ENCODE results near the gene CIB1. TPM values are rescaled to one million over a fixed set of nuclear protein-coding genes. Genes with fewer than 3 reads are reported as not detected.
"Not testable (repeated sequence)": the region's sequence is repeated elsewhere in the genome, so short reads cannot be mapped to it uniquely, and the experiment has no call there.

CIB1 gene
- total RNA-seq (2014; rRNA removed; shearing (Covaris generic)) = 51.0 and 54.1 TPM in 2 replicates
- 25.2 and 34.6 TPM in 2 replicates for polyA plus RNA-seq (2014; cell fraction: nucleus; rRNA removed)

DNA sequence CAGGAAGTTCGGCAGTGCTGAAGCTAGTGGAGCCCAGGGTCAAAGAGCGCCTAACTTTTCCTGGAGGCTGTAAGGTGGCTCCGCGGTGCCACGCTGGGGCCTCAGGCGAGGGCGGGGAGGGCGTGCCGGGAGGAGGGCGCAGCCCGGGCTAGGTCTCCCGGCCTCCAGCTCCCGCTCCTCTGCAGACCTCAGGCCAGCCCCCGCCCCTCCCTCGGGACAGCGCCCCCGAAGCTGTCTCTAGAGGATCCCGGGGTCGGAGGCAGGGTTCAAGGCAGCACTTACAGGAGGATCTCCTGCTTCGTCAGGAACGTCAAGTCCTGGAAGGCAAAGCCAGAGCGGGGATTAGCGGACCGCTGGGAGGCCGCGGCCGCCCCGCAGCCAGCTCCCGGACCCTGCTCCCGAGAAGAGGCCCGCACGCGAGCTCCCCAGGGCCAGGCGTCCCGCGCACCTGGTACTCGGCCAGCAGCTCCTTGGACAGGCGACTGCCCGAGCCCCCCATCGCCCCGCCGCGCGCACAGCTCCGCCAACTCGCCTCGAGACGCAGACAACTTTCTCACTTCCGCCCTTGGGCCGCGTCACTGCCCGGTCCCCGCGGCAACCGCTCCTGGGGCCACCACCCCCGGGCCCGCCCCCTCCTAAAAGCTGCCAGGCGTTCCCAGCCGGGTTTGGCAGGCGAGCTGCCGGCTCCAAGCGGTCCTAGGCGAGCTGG lies at the start of gene CIB1:
Gene CIB1, minus strand, starts transcription at position 555 of the 709 bp plus-strand sequence. Its CDS starts 56 bp downstream, at position 499.
- DNase-seq (ENCODE audit: extremely low read depth, low read depth) = peak; percentile 96

DNA sequence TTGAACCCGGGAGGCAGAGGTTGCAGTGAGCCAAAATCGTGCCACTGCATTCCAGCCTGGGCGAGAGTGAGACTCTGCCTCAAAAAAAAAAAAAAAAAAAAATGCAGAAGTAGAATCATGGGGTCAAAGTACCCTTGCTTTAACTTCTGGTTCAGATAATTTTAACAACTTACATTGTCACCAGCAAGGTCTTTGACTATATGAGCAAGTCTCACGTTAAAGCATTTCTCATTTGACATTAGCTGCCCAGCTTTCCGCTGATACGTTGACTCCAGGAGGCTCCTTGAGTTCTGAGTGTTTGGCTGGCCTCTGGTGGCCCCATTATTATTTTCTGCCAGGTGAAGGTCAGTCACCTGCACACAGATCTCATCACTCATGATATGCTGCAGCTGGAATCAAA lies 47.9 kb upstream of the CIB1 start:
- DNase-seq (ENCODE audit: extremely low read depth, low read depth) = not testable (repeated sequence)

DNA sequence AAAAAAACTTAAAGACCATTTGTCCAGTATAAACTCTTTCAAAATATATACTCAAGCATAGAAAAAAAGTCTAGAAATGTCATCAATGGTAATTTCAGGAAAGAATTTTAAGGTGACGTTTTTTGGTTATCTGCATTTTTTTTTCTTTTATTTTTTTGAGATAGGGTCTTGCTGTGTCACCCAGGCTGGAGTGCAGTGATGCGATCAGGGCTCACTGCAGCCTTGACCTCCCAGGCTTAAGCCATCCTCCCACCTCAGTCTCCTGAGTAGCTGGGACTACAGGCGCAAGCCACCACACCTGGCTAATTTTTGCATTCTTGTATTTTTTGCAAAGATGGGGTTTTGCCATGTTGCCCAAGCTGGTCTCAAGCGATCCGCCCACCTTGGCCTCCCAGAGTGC lies 47.0 kb upstream of the CIB1 start:
- not testable (repeated sequence) for DNase-seq (ENCODE audit: extremely low read depth, low read depth)

DNA sequence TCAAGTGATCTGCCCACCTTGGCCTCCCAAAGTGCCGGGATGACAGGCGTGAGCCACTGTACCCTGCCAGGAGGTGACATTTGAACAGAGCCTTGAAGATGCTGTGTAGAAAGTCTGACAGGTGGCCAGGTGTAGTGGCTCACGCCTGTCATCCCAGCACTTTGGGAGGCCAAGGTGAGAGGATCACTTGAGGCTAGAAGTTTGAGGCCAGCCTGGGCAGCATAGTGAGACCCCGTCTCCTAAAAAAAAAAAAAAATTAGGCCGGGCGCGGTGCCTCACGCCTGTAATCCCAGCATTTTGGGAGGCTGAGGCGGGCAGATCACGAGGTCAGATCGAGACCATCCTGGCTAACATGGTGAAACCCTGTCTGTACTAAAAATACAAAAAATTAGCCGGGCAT lies 44.7 kb upstream of the CIB1 start:
- not testable (repeated sequence) for DNase-seq (ENCODE audit: extremely low read depth, low read depth)

DNA sequence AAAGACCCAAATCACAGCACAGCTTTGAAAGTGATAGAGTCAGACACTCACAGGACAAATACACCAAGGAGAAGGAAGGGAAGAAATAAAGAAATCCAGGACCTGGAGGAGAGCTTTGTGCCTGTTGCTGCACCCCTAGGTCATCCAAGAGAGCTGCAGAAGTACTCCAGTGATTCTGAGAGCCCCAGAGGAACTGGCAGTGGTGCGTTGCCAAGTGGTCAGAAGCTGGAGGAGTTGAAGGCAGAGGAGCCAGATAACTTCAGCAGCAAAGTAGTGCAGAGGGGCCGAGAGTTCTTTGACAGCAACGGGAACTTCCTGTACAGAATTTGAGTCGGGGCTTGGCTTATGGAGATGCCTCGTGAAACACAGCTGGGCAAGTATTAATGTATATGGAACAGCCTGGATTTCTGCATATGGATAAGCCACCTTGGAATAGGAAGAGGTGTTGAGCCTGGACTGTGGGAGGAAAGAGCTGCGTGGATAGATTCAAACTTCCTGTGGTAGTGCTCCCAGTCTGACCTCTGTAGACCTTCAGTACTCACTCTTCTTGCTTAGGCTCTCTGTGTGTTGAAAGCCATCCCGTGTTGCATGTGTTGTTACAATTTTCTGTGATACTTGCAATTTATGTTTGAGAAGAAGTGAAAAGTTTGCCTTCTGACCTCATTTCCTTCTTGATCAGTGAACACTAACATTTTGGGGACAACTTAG lies 37.9 kb upstream of the CIB1 start:
- DNase-seq (ENCODE audit: extremely low read depth, low read depth) = no peak

DNA sequence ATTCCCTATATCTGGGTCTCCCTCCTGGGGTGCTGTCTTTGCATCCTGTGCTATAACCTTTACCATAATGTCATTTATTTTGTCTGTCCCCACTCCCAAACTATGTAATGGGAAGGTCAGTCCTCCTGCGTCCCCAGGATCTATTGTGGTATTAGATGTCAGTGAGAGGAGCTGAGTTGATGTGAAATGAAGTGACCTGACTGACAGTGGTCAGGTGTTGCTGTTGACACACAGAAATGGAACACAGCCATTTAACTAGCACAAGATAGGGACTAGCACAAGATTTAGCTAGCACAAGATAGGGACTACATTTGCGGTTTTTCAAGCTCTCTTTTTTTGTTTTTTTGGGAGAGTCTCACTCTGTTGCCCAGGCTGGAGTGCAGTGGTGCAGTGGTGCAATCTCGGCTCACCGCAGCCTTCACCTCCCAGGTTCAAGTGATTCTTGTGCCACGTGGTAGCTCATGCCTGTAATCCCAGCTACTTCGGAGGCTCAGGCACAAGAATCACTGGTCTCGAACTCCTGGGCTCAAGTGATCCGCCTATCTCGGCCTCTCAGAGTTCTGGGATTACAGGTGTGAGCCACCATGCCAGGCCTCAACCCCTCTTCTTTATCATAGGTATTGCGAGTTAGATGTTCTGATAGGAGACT lies 36.9 kb upstream of the CIB1 start:
- DNase-seq (ENCODE audit: extremely low read depth, low read depth) = no peak

DNA sequence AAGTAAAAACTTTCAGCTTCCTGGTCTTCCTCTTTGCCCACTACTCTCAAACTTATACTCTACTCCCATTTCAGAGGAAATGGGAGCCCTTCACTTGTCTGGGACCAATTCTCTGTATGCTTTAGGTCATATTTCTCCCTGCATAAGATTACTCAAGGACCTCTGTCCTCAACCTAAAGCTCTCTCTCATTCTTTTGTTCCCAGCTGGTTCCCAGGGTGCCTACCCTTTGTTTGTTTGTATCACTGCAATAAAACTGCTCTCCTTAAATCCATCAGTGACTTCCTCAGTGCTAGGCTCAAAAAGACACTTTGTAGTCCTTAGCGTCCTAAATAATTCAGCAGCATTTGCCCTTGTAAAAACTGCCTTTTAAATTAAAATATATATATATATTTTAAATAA lies 34.7 kb upstream of the CIB1 start:
- no peak for DNase-seq (ENCODE audit: extremely low read depth, low read depth)

DNA sequence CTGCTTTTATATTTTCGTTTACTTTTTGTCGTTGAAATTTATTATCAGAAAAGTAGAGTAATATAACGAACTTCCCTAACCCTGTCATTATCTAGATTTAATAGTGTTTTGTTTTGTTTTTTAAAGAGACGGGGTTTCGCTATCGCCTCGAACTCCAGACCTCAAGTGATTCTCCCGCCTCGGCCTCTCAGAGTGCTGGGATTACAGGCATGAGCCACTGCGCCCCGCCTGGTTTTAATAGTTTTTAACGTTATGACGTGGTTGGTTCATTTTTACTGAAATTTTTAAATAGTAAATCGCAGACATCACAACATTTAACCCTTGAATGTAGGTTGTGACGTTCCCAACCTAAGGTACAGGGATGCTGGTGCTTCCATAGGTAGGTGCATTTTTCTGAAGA lies 32.7 kb upstream of the CIB1 start:
- no peak for DNase-seq (ENCODE audit: extremely low read depth, low read depth)

DNA sequence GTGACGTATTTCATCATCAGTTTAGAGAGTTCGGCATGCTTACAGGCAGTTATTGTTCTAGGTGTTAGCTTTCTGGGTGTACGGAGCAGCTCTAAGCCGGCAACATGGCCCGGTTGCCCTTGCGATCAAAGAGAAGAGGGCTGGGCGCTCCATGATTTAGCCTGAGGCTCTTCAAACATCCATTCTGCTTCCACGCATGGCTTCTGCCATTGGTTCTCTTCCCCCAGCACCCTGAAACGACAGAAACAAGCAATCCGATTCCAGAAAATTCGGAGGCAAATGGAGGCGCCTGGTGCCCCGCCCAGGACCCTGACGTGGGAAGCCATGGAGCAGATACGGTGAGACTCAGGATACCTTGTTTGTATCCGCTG lies 32.3 kb upstream of the CIB1 start:
- DNase-seq (ENCODE audit: extremely low read depth, low read depth) = no peak

DNA sequence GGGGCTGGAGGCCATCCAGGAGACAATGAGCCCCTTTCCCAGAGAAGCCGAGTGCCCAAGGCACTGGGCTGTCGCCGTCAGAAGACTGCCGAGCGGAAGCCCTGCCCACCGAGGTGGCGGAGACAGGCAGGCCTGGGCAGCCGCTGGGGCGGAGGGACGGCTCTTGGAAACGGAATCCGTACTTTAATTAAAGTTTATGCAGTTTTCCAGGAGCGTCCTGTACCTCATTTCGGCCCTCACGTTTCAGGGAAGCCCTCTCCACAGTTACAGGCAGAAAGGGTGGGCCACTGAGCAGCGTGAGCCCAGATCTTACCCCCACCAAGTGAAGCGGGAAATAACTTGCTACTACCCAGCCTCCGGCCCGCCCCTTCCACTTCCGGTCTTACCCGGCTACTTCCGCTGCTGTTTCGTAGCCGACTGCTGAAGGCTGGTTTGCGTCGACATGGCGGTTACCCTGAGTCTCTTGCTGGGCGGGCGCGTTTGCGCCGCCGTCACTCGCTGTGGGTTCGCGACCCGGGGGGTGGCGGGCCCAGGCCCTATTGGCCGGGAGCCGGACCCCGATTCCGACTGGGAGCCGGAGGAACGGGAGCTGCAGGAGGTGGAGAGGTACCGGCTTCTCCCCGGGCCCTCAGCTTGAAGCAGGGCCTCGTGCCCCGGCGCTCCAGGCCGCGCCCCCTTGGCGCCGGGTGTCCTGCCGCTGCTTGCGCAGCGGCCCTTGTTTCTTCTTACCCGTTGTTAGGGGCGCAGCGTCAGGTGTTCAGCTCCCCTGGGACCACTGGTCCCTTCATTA lies 31.7 kb upstream of the CIB1 start, which contains the start of gene NGRN:
Gene NGRN, plus strand, starts transcription at position 402 of the 790 bp plus-strand sequence. Its CDS starts 41 bp downstream, at position 443.
- peak; percentile 84 for DNase-seq (ENCODE audit: extremely low read depth, low read depth)

DNA sequence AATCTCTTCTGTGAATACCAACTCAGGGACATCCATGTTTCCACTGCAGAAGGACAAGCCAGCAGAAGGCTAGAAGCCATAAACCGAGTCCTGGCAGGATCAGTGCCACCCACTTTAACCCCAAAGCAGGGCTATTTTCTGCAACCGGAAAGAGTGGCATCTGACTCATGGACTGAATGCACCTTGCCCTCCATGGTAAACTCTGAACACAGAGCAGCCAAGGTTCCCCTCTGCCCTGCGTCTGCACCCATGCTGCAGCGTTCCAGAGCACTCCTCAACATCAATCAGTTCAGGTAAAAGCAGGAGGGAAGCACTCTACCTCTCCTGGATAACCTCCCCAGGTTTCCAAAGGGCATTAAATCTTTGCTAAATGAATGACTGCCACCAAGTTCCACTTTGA lies 30.9 kb upstream of the CIB1 start:
- no peak for DNase-seq (ENCODE audit: extremely low read depth, low read depth)

DNA sequence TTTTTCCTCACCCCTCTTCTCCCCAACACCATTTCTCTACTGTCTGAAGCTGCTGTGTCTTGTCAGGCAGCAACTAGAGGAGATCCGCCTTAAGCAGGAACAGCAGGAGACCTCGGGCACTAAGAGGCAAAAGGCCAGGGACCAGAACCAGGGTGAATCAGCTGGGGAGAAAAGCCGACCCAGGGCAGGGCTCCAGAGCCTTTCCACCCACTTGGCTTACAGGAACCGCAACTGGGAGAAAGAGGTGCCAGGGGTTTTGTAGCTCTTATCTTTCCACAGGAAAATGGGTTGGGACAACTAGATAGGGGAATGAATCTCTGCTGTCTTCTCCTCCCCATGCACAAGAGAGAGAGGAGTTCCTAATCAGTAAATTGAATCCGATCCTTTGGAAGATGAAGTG lies 28.7 kb upstream of the CIB1 start:
- no peak for DNase-seq (ENCODE audit: extremely low read depth, low read depth)

DNA sequence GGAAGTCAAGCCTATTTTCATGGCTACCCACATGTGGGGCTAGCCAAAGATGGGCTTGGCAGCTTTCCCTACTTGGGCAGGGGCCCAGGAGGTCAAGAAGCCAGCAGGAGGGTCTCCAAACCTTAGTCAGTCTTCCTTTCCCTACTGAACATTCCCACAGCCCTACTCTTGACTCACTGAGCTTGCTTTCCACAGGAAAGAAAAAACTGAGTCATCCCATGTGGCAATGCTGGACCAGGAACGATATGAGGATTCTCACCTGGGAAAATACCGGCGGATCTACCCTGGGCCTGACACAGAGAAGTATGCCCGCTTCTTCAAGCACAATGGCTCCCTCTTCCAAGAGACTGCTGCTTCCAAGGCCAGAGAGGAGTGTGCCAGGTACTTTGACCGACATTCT lies 28.1 kb upstream of the CIB1 start:
- no peak for DNase-seq (ENCODE audit: extremely low read depth, low read depth)

DNA sequence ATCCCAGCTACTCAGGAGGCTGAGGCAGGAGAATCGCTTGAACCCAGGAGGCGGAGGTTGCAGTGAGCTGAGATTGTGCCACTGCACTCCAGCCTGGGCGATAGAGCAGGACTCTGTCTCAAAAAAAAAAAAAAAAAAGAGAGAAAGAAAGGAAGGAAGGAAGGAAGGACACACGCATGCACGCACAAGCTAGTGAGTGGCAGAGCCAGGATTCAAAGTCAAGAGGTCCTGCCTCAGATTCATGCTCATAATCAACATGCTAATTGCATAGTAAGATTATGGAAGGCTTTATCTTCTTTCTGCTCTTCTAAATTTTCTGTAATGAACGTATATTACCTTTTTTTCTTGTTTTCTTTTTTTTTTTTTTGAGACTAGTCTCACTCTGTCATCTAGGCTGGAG lies 27.0 kb upstream of the CIB1 start:
- DNase-seq (ENCODE audit: extremely low read depth, low read depth) = not testable (repeated sequence)

DNA sequence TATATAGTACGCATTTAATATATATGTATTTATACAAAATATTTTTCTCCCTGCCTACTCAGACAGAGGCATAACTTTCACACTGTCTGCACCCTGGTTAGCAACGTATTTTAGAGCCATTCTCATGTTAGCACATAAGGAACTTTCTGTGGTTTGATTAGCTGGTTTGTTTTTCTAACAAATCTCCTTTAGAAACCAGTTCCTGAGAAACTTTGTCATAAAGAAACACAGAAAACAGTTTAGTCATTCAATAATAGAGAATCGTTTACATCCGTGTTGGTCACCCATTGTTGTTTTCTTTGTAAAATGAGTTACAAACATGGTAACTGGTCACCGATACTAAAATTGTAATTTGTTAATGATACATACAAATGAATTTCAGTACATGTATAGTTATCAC lies 25.8 kb upstream of the CIB1 start:
- no peak for DNase-seq (ENCODE audit: extremely low read depth, low read depth)

DNA sequence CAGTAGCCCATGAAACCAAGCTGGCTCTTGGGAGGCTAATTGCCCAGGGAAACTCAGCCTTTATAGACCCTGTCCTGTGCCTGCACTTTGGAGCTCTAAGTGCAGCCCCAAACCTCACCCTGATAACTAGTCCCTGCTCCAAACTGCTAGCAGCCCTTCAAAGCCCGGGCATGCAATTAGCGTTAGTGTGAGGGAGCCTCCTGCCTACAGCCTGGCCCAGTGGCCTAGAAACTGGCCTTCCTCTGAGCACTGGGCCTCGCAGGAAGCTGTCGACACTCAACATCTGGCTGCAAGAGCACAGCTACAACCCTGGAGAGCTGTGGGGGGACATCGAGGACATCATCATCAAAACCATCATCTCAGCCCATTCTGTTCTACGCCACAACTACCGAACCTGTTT lies 24.0 kb upstream of the CIB1 start:
- DNase-seq (ENCODE audit: extremely low read depth, low read depth) = no peak

DNA sequence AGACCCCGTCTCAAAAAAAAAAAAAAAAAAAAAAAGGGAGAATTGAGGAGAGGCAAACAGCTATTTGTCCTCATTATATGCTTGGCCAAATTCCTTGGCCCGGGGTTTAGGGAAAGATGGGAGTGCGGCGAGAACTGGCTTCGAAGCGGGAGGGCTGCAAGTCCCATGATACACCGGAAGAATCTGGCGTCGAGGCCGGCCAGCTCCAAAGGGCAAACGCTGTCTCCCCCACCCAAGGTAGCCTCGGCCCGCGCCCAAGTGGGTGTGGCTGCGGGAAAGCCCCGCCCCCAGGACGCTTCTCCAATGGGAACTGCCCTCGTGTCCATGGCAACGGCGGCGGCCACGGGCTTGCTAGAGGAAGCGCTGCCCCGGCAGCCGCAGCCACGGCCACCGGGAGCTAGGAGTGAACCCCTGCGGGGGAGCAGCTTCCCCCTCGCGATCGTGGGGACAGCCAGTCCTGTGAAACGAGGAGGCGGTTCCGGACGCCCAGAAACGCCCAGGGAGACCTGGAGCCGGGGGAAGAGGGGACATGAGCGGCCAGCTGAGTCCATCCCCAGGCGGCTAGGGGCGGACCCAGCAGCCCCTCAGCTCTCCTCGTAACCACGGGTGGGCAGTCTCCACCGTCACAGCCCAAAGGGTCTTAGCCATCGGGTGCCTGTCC lies 15.6 kb upstream of the CIB1 start, which contains the start of gene TTLL13:
Gene TTLL13, plus strand, starts transcription at position 354 of the 661 bp plus-strand sequence. CDS start 1,075 bp downstream, outside the sequence.
- peak; percentile 88 for DNase-seq (ENCODE audit: extremely low read depth, low read depth)

DNA sequence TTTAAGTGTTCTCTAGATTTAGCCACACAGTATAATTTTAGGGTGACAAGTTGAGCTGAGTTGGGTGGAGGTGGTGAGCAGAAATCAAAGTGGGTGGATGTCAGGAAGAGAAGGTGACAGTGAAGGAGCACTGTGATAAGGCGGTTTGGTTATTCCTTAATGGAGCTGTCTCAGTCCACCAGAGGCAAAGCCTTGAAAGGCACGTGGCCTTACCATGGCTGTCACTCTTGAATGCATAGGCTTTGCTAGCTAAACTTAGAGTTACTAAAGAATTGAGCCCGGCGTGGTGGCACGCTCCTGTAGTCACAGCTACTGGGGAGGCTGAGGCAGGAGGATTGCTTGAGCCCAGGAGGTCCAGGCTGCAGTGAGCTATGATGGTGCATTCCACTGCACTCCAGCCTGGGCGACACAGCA lies 15.1 kb upstream of the CIB1 start:
- DNase-seq (ENCODE audit: extremely low read depth, low read depth) = no peak

DNA sequence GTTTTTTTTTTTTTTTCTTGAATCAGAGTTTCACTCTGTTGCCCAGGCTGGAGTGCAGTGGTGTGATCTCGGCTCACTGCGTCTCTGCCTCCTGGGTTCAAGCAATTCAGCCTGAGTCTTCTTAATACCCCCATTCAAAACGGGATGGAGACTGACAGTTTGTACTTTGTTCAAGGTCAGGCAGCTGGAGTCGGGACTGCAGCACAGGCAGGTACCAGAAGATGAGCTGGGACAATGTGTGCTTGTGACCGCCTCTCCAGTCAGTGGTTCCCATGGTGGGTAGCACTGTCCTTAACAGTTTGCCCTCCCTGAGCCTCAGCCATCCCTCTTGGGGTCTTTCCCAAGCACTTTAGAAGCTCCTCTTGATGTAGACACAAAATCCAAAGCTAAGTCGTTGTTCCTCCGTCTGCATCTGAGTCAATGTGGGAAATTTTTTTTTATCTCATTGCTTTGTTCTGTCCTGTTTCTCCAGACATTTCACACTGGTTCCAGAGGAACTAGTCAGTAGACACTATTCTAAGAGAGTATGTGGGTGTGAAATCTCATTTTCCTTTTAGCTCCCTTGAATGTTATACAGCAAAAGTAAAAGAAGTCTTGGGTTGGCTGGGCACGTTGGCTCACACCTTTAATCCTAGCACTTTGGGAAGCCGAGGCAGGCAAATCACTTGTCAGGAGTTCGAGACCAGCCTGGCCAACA lies 10.3 kb upstream of the CIB1 start:
- no peak for DNase-seq (ENCODE audit: extremely low read depth, low read depth)
